Measurements from ENCODE around the gene MYO1H.
"Not testable (repeated sequence)": the region's sequence is repeated elsewhere in the genome, so short reads cannot be mapped to it uniquely, and the experiment has no call there.

Gene MYO1H

DNA sequence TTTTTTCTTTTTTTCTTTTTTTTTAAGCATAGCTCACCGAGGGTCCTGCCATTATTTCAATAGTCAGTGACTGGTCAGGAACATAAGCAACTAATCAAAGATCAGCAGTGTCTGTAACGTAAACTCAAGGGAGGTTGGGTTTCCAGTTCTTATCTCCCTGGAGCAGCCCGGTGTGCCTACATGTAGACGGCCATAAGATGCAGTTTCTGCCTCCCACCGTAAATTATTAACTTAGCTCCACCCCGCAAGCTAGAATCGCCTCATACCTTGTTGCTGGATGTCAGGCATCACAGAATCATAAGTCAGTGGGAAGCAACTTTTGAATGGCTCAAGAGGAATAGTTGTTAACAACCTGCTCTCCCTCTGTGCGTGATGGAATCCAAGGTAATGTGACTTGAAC is at the start of gene MYO1H:
Gene MYO1H, plus strand, starts transcription at position 312 of the 400 bp plus-strand sequence. Its CDS starts 61 bp downstream, at position 373.
- DNase-seq, result no peak

DNA sequence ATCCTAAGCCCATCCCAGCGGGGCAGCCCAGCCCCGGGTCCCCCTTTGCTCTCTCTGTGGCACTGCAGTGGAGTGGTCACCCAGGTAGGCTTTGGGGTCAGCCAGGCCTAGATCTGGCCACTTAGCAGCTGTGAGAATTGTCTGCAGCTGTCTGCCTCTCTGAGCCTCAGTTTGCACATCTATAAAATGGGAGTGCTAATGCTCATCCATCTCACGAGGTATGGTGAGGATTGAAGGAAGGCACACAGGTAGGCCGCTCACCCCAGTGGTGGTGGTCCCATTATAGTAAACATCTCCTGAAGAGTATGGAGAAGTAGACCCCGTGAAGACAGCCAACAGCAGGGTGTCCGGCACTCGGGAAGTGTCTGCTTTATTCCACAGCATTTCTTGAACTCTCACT is 47.9 kb upstream of the MYO1H start:
- DNase-seq, result no peak

GRCh38 chr12:109301643-109302168 is 46.0 kb upstream of the MYO1H start:
- DNase-seq, result no peak

- DNase-seq, result no peak
Measured at GRCh38 chr12:109302358-109302757, 45.3 kb upstream of the MYO1H start.

DNA sequence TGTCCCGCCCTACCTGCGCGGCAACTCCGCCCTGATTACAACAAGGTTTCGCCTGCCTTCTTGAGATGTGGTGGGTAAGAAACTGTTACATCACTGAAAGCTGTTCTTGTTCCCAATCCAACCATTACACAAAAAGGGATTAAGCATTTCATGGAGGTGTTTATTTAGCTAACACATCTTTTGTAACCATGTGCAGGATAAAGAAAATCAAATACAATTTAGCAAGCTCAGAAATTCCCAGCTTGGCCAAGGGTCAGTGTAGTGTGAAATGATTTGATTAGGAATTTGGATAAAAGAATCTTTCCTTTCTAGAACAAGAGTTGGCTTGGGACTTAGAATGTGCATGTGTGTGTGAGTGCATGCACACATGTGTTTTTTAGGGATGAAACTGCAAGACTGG is 44.9 kb upstream of the MYO1H start:
- no peak for DNase-seq

GRCh38 chr12:109304485-109304884 is 43.2 kb upstream of the MYO1H start:
- no peak for DNase-seq

DNA sequence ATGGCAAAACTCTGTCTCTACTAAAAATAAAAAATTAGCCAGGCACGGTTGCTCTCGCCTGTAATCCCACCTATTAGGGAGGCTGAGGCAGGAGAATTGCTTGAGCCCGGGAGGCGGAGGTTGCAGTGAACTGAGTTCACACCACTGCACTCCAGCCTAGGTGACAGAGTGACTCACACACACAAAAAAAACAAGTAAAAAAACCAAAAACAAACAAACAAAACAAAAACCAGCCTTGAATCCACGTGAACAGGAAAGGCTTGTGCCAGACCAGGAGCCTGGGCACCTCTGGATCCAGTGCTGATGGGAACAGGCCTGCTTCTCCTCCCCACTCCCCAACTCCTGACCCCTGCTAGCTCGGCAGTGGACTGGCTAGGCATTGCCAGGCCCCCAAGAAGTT is 42.2 kb upstream of the MYO1H start:
- no peak for DNase-seq

DNA sequence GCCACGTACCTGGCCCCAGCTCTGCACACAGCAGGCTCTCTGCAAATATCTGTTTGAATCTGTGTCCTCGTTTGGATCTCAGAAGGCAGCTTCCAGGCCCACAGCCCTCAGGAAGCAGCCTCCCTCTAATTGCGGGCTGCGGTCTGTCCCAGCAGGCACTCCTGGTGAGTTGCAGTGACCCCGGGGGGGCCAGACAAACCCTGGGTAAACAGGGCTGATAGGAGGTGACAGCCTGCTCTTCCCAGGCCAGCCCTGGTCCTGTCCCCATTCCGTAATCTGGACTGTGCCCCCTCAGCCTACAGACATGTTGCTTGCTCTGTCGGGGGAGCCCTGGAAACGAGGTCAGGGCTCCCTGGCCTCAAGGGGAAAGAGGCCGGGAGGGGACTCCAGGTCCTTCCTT is 40.6 kb upstream of the MYO1H start:
- no peak for DNase-seq

- DNase-seq, result no peak
Measured at GRCh38 chr12:109308534-109309380, 38.9 kb upstream of the MYO1H start, which contains the start of gene FOXN4. FOXN4 (minus strand) TSS chr12:109309284; CDS start chr12:109308321, 963 bp downstream.

- DNase-seq, result no peak
Measured at GRCh38 chr12:109309381-109310246, 38.1 kb upstream of the MYO1H start.

- no peak for DNase-seq
Measured at GRCh38 chr12:109310247-109311125, 37.2 kb upstream of the MYO1H start.

- not testable (repeated sequence) for DNase-seq
Measured at GRCh38 chr12:109321294-109321693, 26.4 kb upstream of the MYO1H start.

DNA sequence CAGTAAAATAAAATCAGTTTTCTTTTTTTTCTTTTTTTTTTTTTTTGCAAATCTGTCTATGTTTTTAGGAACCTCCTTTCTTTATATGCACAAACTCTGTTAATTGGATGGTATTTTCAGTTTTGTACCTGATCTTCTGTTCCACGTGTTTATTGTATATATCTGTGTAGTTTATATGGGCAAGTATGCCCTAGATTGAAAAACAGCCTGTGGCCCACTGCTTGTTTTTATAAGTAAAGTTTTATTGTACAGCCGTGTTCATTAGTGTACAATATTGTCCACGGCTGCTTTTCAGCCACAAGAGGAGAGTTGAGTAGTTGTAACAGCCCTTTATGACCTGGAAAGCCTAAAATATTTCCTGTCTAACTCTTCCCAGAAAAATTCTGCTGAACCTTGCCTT is 18.7 kb upstream of the MYO1H start:
- no peak for DNase-seq

DNA sequence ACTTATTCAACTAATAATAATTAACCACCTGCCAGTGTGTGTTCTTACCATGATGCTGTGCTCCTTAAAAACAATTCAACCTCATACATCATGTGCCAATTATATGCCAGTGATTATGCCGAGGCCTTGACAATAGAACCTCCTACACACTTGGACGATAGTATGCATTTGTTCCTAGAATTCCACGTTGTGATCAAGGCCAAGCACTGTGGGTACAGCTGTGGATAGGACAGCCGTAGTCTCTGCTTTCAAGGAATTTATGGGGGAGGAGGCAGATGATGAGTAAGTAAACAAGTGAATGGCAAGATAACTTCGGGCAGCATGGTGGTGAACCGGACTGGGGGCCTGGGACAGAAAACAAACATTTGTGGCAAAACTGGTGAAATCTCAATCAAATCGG is 18.0 kb upstream of the MYO1H start:
- no peak for DNase-seq

GRCh38 chr12:109330282-109331230 is 17.1 kb upstream of the MYO1H start:
- DNase-seq, result no peak

DNA sequence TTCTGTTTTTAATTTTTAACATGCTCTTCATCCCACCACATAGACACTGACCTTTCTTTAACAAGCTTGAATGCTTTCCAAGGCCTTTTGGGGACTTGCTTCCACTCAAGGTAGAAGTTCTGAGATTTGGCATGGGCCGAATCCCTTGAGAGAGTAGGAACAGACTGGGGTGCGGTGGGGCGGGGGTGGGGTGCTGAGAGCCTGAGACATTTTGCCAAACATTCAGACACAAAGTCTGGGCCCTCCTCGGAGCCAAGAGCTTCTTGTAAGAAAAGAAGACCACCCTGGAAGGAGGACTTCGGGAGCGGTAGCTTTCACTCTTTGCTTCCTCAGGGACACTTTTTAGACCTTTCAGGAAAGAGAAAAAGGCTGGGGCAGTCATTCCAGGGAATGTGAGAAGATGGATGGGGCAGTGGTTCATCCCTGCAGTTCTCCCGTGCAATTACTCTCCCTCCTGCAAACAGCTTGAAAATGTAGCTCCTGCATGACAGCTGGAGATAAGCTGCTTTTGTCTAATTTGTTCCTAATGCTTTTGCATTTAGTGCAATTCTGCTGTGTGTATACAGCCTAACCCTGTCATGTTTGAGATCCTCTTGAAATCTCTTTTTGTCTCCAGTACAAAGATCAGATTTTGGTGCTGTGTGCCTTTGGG is 16.3 kb upstream of the MYO1H start:
- peak; percentile 16 for DNase-seq

- no peak for DNase-seq
Measured at GRCh38 chr12:109334887-109335286, 12.8 kb upstream of the MYO1H start.

- DNase-seq, result no peak
Measured at GRCh38 chr12:109336593-109336992, 11.1 kb upstream of the MYO1H start.

DNA sequence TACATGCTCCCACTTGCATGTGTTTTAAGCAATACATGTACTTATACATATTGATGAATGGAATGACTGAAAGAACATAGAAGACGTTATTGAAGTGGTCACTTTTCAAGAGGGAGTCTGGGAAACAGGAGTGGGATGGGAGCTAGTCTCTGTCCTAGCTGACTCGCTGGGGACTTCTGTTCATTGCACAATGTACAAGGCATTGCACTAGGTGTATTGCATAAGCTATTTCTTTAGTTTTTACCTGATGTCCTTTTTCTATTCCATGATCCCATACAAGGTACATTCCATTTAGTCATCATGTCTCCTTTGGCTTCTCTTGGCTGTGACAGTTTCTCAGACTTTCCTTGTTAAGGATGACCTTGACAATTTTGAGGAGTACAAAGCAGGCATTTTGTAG is 4.0 kb upstream of the MYO1H start:
- DNase-seq, result no peak

GRCh38 chr12:109345428-109345827 is 2.3 kb upstream of the MYO1H start:
- DNase-seq, result no peak

DNA sequence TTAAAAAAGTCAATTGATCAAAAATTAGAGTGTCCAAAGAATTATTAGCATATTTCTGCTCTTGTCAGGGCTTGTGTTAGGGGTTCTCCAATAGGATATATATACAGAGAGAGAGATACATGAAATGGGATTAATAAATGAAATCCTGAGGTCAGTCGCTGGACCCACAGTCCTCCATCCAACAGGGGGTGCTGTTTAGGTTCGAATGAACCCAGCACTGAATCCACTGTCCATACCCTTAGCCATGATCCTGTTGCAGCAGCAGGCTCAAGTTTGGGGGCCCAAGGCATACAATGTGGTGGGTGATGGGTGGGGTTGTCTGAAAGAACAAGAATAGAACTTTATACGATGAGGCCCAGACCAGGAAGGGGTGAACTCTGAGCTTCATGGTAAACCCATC is 780 bp upstream of the MYO1H start:
- no peak for DNase-seq

All from right hindlimb (tissue), 1 donor.